ENCODE data around the gene RMND1. TPM values are rescaled to one million over a fixed set of nuclear protein-coding genes. Genes with fewer than 3 reads are reported as not detected.
A peak's percentile ranks its signal among the peaks of the same experiment; 100 is the strongest.

The RMND1 gene
- total and polyA plus RNA-seq, 2 of the 13 experiments (the other 11 are each of a cell fraction or from before 2014, with no cell fraction given): 34.0 to 72.5 TPM

- TF ChIP-seq XBP1 (CRISPR knock-in tag; IDR thresholded peaks at IDR 0.05): peak; percentile 56; the same call in 1 of the 2 replicates
- no peak for TF ChIP-seq ZNF550 (CRISPR knock-in tag; IDR thresholded peaks at IDR 0.05; ENCODE audit: borderline replicate concordance)
- peak; percentile 92; the same call in 1 of the 2 replicates for TF ChIP-seq HIVEP1 (CRISPR knock-in tag; IDR thresholded peaks at IDR 0.05)
- TF ChIP-seq, protein P1, sequence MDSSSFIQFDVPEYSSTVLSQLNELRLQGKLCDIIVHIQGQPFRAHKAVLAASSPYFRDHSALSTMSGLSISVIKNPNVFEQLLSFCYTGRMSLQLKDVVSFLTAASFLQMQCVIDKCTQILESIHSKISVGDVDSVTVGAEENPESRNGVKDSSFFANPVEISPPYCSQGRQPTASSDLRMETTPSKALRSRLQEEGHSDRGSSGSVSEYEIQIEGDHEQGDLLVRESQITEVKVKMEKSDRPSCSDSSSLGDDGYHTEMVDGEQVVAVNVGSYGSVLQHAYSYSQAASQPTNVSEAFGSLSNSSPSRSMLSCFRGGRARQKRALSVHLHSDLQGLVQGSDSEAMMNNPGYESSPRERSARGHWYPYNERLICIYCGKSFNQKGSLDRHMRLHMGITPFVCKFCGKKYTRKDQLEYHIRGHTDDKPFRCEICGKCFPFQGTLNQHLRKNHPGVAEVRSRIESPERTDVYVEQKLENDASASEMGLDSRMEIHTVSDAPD (CRISPR knock-in tag; IDR thresholded peaks at IDR 0.05): peak; percentile 44; the same call in 1 of the 2 replicates
- TF ChIP-seq, protein P2, sequence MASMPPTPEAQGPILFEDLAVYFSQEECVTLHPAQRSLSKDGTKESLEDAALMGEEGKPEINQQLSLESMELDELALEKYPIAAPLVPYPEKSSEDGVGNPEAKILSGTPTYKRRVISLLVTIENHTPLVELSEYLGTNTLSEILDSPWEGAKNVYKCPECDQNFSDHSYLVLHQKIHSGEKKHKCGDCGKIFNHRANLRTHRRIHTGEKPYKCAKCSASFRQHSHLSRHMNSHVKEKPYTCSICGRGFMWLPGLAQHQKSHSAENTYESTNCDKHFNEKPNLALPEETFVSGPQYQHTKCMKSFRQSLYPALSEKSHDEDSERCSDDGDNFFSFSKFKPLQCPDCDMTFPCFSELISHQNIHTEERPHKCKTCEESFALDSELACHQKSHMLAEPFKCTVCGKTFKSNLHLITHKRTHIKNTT (CRISPR knock-in tag; IDR thresholded peaks at IDR 0.05): no peak; the same call in 1 of the 2 replicates
- no peak for TF ChIP-seq ATF7 (IDR thresholded peaks at IDR 0.05)
- peak; percentile 75 for TF ChIP-seq ATF7 (CRISPR knock-in tag; IDR thresholded peaks at IDR 0.05)
- TF ChIP-seq SRF (IDR thresholded peaks at IDR 0.05; ENCODE audit: low read depth, low read length): peak; percentile 68
- peak; percentile 98 for TF ChIP-seq ZFP90 (CRISPR knock-in tag; IDR thresholded peaks at IDR 0.05; ENCODE audit: borderline replicate concordance)
- TF ChIP-seq NKX3-1 (CRISPR knock-in tag; IDR thresholded peaks at IDR 0.05): peak; percentile 94; the same call in 1 of the 2 replicates
- no peak for TF ChIP-seq MBNL3 (CRISPR knock-in tag; conservative IDR thresholded peaks at IDR 0.05)
- TF ChIP-seq ZNF574 (CRISPR knock-in tag; IDR thresholded peaks at IDR 0.05): peak; percentile 97
- peak; percentile 95; the same call in 1 of the 2 replicates for TF ChIP-seq SNAPC5 (CRISPR knock-in tag; IDR thresholded peaks at IDR 0.05; ENCODE audit: borderline replicate concordance)
- TF ChIP-seq YEATS2 (CRISPR knock-in tag; IDR thresholded peaks at IDR 0.05; ENCODE audit: borderline replicate concordance): peak; percentile 99
- TF ChIP-seq ZNF382 (CRISPR knock-in tag; IDR thresholded peaks at IDR 0.05; ENCODE audit: borderline replicate concordance): no peak
- peak; percentile 88 for TF ChIP-seq ZNF746 (CRISPR knock-in tag; IDR thresholded peaks at IDR 0.05)
- TF ChIP-seq GTF3A (CRISPR knock-in tag; conservative IDR thresholded peaks at IDR 0.05): no peak
- no peak for TF ChIP-seq ZNF672 (CRISPR knock-in tag; IDR thresholded peaks at IDR 0.05)
- no peak for TF ChIP-seq GRHL1 (CRISPR knock-in tag; conservative IDR thresholded peaks at IDR 0.05)
- TF ChIP-seq MAFF (IDR thresholded peaks at IDR 0.05; ENCODE audit: low read depth, low read length): no peak
- no peak for TF ChIP-seq ZNF567 (CRISPR knock-in tag; IDR thresholded peaks at IDR 0.05; ENCODE audit: borderline replicate concordance)
- TF ChIP-seq HOXA7 (CRISPR knock-in tag; IDR thresholded peaks at IDR 0.05): no peak
- TF ChIP-seq ZNF484 (CRISPR knock-in tag; IDR thresholded peaks at IDR 0.05; ENCODE audit: borderline replicate concordance, low read depth): no peak
Observed at GRCh38 chr6:151451950-151452749, at the start of gene RMND1 (continued).

Data from HepG2 (cell line).